GM12878 (cell line): ENCODE measurements around the gene SVOP.

ENCODE experiments used
- CHD2 ChIP-seq: IDR thresholded peaks from 2 replicates; pipeline ENCODE4 v1.6.1; 2011; ENCODE audit warnings: low read depth, low read length, improper control_type of control experiment, borderline replicate concordance
- CUX1 ChIP-seq: IDR thresholded peaks from 2 replicates; pipeline ENCODE4 v1.6.1; 2012; ENCODE audit warnings: improper control_type of control experiment, low read depth, low read length; ENCODE audit not compliant: insufficient replicate concordance
- DPF2 ChIP-seq: fragments of 450-650 bp; IDR thresholded peaks from 2 replicates; pipeline ENCODE4 v1.6.1; 2017; ENCODE audit warnings: mild to moderate bottlenecking
- MXI1 ChIP-seq: fragments of 150-350 bp; IDR thresholded peaks from 2 replicates; pipeline ENCODE4 v1.6.1; 2011; ENCODE audit warnings: low read depth, mild to moderate bottlenecking, inconsistent platforms, low read length, improper control_type of control experiment
- POLR2A ChIP-seq: IDR thresholded peaks from 2 replicates; pipeline ENCODE4 v1.6.1; 2011; ENCODE audit warnings: low read depth, mild to moderate bottlenecking, low read length
- USF1 ChIP-seq: IDR thresholded peaks from 2 replicates; pipeline ENCODE4 v1.6.1; 2011; ENCODE audit warnings: borderline replicate concordance, low read depth, mild to moderate bottlenecking, moderate library complexity, mixed read lengths, low read length; ENCODE audit not compliant: insufficient read depth; ENCODE audit errors: extremely low read length
- TF ChIP-seq, protein P1 (sequence below), 3 experiments: IDR thresholded peaks in 2 of 3; conservative IDR thresholded peaks in 1 of 3; 2 replicates each; pipeline ENCODE4 v1.5.1; 2011; ENCODE audit warnings: low read depth in 3 of 3, low read length in 3 of 3, mild to moderate bottlenecking in 3 of 3, control low read depth in 2 of 3, moderate library complexity in 2 of 3, inconsistent platforms in 1 of 3, mixed read lengths in 1 of 3; ENCODE audit not compliant: control insufficient read depth in 2 of 3, insufficient read depth in 1 of 3; ENCODE audit errors: extremely low read depth in 1 of 3

DNA sequence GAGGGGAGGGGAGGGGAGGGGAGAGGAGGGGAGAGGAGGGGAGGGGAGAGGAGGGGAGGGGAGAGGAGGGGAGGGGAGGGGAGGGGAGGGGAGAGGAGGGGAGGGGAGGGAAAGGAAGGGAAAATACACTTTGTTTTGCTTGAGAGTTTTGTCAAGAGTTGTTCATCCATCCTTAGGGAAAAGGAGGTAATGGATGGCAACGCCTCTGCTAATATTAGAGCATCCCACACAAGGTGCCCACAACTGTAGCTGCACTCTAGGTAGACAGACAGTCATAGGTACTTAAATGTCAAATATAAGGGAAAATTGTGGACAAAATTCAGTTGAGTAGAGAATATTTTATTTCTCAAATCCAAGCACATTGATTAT, 161.0 kb downstream of the SVOP start:
- TF ChIP-seq POLR2A (no peak), USF1 (no peak), MXI1 (no peak), CHD2 (no peak), DPF2 (no peak), CUX1 (no peak)
- TF ChIP-seq, protein P1, sequence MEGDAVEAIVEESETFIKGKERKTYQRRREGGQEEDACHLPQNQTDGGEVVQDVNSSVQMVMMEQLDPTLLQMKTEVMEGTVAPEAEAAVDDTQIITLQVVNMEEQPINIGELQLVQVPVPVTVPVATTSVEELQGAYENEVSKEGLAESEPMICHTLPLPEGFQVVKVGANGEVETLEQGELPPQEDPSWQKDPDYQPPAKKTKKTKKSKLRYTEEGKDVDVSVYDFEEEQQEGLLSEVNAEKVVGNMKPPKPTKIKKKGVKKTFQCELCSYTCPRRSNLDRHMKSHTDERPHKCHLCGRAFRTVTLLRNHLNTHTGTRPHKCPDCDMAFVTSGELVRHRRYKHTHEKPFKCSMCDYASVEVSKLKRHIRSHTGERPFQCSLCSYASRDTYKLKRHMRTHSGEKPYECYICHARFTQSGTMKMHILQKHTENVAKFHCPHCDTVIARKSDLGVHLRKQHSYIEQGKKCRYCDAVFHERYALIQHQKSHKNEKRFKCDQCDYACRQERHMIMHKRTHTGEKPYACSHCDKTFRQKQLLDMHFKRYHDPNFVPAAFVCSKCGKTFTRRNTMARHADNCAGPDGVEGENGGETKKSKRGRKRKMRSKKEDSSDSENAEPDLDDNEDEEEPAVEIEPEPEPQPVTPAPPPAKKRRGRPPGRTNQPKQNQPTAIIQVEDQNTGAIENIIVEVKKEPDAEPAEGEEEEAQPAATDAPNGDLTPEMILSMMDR (IDR thresholded peaks at IDR 0.05 in 2 of 3, conservative IDR thresholded peaks at IDR 0.05 in 1 of 3; ENCODE audit: control insufficient read depth in 2 of 3, extremely low read depth in 1 of 3, insufficient read depth in 1 of 3, low read depth in 3 of 3, low read length in 3 of 3): no peak
